CD4-positive, CD25-positive, alpha-beta regulatory T cell (primary cell): Measurements from ENCODE around the gene MISFA. TPM values are rescaled to one million over a fixed set of nuclear protein-coding genes. Genes with fewer than 3 reads are reported as not detected.
"Not testable (repeated sequence)": the region's sequence is repeated elsewhere in the genome, so short reads cannot be mapped to it uniquely, and the experiment has no call there.

Experiments used
- ATAC-seq, 2 donors: fragments of 150-1000 bp; cut with Tn5 transposase; one replicate each; pipeline ENCODE4 v1.10.0; 2021; ENCODE audit warnings: low read depth in 2 of 2, moderate number of reproducible peaks in 2 of 2, moderate library complexity in 1 of 2
- DNase-seq, 3 donors: peaks; one replicate each; pipeline versions ENCODE4 v3.0.0 to v3.0.0-alpha.2; 2012 to 2022; ENCODE audit warnings: mixed read lengths in 1 of 3
- H3K27ac ChIP-seq: one replicate; pipeline ENCODE4 v1.7.0; 2013; ENCODE audit warnings: mild to moderate bottlenecking, low read length; ENCODE audit not compliant: insufficient read depth, poor library complexity, severe bottlenecking
- H3K27me3 ChIP-seq: one replicate; pipeline ENCODE4 v1.7.0; 2013; ENCODE audit warnings: low read length; ENCODE audit not compliant: control insufficient read depth, insufficient read depth
- H3K36me3 ChIP-seq: one replicate; pipeline ENCODE4 v1.7.0; 2013; ENCODE audit warnings: mild to moderate bottlenecking, low read length, moderate library complexity; ENCODE audit not compliant: control insufficient read depth, insufficient read depth
- H3K4me1 ChIP-seq: 2 replicates; pipeline ENCODE4 v1.7.0; 2013; ENCODE audit warnings: mild to moderate bottlenecking, low read length; ENCODE audit not compliant: insufficient read depth, control insufficient read depth, poor library complexity, severe bottlenecking
- H3K4me3 ChIP-seq: one replicate; pipeline ENCODE4 v1.7.0; 2013; ENCODE audit warnings: low read depth, mild to moderate bottlenecking, low read length, moderate library complexity
- H3K9me3 ChIP-seq, 2 experiments: 1 replicate in 1 of 2; 2 replicates in 1 of 2; pipeline ENCODE4 v1.7.0; 2013; ENCODE audit warnings: low read length in 2 of 2, mild to moderate bottlenecking in 1 of 2, moderate library complexity in 1 of 2; ENCODE audit not compliant: control insufficient read depth in 2 of 2
- H3K27ac Mint-ChIP-seq, 3 donors: one replicate each; pipeline ENCODE4 v1.8.0; 2020 to 2022; ENCODE audit warnings: mild to moderate bottlenecking in 3 of 3, mixed read lengths in 3 of 3, moderate library complexity in 2 of 3
- H3K27me3 Mint-ChIP-seq: one replicate; pipeline ENCODE4 v1.8.0; 2022; ENCODE audit warnings: mild to moderate bottlenecking, mixed read lengths
- H3K36me3 Mint-ChIP-seq: one replicate; pipeline ENCODE4 v1.8.0; 2020; ENCODE audit warnings: mixed read lengths
- H3K4me1 Mint-ChIP-seq, 4 donors: one replicate each; pipeline ENCODE4 v1.8.0; 2020 to 2022; ENCODE audit warnings: mixed read lengths in 4 of 4, mild to moderate bottlenecking in 1 of 4
- H3K4me3 Mint-ChIP-seq, 4 donors: one replicate each; pipeline ENCODE4 v1.8.0; 2020 to 2022; ENCODE audit warnings: mild to moderate bottlenecking in 4 of 4, mixed read lengths in 4 of 4, moderate library complexity in 3 of 4
- H3K9me3 Mint-ChIP-seq, 7 donors: one replicate each; pipeline ENCODE4 v1.8.0; 2020 to 2022; ENCODE audit warnings: mixed read lengths in 7 of 7, mild to moderate bottlenecking in 3 of 7, moderate library complexity in 2 of 7
- polyA plus RNA-seq, 4 donors: library from polyadenylated mRNA; unstranded; fragments of 300-500 nt; fragmentation: Illumina TruSeq; gene quantifications; one replicate each; pipeline ENCODE4 v1.2.3, GENCODE V29; 2021
- total RNA-seq: library from RNA; stranded (reverse); gene quantifications from one replicate; pipeline ENCODE4 v1.2.3, GENCODE V29; 2022

The MISFA gene
- total and polyA plus RNA-seq, 5 donors from 2014 or later = 0.49 to 1.1 (median 0.75) TPM; not detected in 2

DNA sequence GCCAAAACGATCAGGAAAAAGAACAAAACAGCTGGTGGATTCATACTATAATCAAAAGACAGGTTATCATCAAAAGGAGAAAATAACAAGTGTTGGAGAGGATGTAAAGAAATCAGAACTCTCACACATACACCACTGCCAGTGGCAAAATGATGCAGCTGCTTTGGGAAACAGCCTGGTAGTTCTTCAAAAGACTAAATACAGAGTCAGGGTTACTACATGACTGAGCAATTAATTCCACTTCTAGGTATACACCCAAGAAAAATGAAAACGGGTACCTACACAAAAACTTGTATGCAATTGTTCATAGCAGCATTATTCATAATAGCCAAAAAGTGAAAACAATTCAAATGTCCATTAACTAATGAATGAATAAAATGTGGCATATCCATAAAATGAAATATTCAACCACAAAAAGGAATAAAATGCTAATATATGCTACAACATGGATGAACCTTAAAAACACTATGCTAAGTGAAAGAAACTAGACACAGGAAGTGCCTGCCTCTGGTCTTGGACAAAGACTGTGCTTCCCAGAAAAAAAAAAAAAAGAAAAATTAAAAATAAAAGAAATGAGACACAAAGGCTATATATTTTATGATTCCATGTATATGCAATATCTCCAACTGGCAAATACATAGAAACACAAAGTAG is 19.3 kb upstream of the MISFA start:
- Histone ChIP-seq H3K27me3 (no peaks in the 10 kb centered on the region), H3K27ac (peak overlapping the region; percentile 58), H3K4me1 (peaks cover 7% of the 10 kb centered on the region), H3K36me3 (no peaks in the 10 kb centered on the region), H3K9me3 (no peaks in the 10 kb centered on the region), H3K4me3 (no peak overlapping the region)
- DNase-seq (peak in 1 of 3 donors; percentile 21), ATAC-seq (no peak)
- H3K4me1 Mint-ChIP-seq = peaks cover 17 to 44% (median 19%) of the 10 kb centered on the region in 4 donors
- H3K36me3 Mint-ChIP-seq = peaks cover 15% of the 10 kb centered on the region
- no peaks in the 10 kb centered on the region for H3K27me3 Mint-ChIP-seq
- no peak overlapping the region for H3K4me3 Mint-ChIP-seq
- no peak overlapping the region for H3K27ac Mint-ChIP-seq
- H3K9me3 Mint-ChIP-seq = no peaks in the 10 kb centered on the region

DNA sequence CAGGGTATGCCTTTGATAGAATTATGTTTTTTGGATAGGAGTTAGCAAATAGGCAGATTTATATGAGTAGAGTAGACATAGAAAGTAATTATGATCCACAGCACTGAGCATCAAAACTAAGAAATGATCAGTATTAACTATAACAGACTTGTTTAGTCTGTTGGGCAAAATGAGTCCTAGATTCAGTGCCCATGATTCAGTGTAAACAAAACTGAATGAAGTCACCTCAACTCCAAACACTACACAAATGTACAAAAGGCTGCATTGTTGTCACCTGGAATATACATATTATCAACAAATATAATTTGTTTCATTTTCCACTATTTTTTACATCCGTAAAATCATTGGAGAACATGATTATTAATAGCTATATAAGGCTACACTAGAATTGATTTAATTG is 17.8 kb upstream of the MISFA start:
- no peaks in the 10 kb centered on the region for H3K27me3 Mint-ChIP-seq
- H3K27me3 ChIP-seq = no peaks in the 10 kb centered on the region
- H3K27ac ChIP-seq = no peak overlapping the region
- peak overlapping the region in 2 of 4 donors; percentile 7 to 15 for H3K4me3 Mint-ChIP-seq
- H3K9me3 Mint-ChIP-seq = no peaks in the 10 kb centered on the region
- H3K36me3 ChIP-seq = no peaks in the 10 kb centered on the region
- no peaks in the 10 kb centered on the region for H3K9me3 ChIP-seq
- no peak overlapping the region for H3K4me3 ChIP-seq
- DNase-seq = no peak
- H3K4me1 ChIP-seq = peaks cover 4% of the 10 kb centered on the region
- H3K27ac Mint-ChIP-seq = peak overlapping the region in 1 of 3 donors; percentile 5
- peaks cover 15 to 37% (median 17%) of the 10 kb centered on the region in 4 donors for H3K4me1 Mint-ChIP-seq
- no peak for ATAC-seq
- H3K36me3 Mint-ChIP-seq = peaks cover 11% of the 10 kb centered on the region

DNA sequence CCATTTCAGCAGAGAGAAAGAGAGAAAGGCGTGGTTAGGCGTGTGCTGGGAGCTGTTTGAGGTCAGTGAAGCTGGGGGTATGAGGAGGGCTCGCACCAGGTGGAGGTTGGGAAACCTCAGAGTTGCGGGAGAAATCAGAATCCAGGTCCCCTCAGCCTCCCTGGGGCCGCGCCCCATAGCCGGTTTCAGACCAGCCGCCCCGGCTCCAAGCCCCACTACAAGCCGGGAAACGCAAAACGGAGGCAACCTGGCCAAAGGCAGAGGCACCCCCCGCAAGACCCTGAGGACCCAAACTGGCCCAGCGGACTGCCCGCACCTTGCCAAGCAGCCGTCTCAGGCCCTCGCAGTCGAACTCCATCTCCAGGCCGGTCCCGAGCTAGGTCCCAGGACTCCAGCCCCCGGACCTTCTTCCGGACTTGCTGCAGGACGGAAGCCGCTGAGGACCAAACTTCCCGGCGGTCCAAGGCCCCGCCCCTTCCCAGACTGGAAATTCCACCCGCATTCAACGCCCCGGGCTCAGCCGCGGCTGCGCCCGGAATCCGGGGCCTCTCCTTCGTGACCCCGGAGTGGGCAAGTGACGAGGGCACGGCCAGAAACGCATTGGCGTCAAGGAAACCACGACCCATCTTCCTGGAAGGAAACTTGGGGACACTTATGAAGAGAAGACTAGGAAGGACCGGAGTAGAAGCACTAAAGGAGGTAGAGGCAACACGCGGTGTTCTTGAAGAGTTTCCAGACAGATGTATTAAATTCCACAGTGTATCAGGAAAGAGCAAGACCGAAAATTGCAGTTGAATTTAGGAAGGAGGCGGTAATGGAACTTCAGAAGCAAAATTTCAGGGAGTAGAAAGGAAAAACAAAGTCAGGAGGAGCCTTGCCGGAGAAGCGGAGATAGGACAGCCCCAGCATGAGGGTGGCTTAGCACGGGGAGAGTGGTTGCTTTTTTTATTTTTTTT is 11.0 kb upstream of the MISFA start, which contains the start of gene UEVLD:
TSS of gene UEVLD (minus strand) at position 438 of the 956 bp plus-strand sequence. CDS start at position 358, 80 bp downstream.
- Mint-ChIP-seq H3K4me3 (no peak within 1 kb of the TSS), H3K9me3 (no peaks in the 10 kb centered on the region), H3K27me3 (no peaks in the 10 kb centered on the region), H3K4me1 (peaks cover 0 to 15% (median 9%) of the 10 kb centered on the region in 4 donors), H3K27ac (no peak within 1 kb of the TSS), H3K36me3 (no peaks in the 10 kb centered on the region)
- peak within 1 kb of the TSS; percentile 97 for H3K4me3 ChIP-seq
- H3K27me3 ChIP-seq = no peaks in the 10 kb centered on the region
- peak within 1 kb of the TSS; percentile 88 for H3K27ac ChIP-seq
- H3K4me1 ChIP-seq = peaks cover 38% of the 10 kb centered on the region
- peak; percentile 23 to 58 (median 54) for DNase-seq
- H3K9me3 ChIP-seq = no peaks in the 10 kb centered on the region
- peak; percentile 19 to 20 for ATAC-seq
- no peaks in the 10 kb centered on the region for H3K36me3 ChIP-seq

GRCh38 chr11:18590571-18590970 is 9.0 kb upstream of the MISFA start:
- peak overlapping the region in 2 of 4 donors; percentile 12 to 52 for H3K4me3 Mint-ChIP-seq
- ATAC-seq (peak in 1 of 2 donors; percentile 11), DNase-seq (no peak)
- Histone ChIP-seq H3K9me3 (no peaks in the 10 kb centered on the region), H3K36me3 (no peaks in the 10 kb centered on the region), H3K4me1 (peaks cover 38% of the 10 kb centered on the region), H3K4me3 (no peak overlapping the region), H3K27ac (peak overlapping the region; percentile 88), H3K27me3 (no peaks in the 10 kb centered on the region)
- H3K4me1 Mint-ChIP-seq = peaks cover 0 to 14% (median 8%) of the 10 kb centered on the region in 4 donors
- no peaks in the 10 kb centered on the region for H3K9me3 Mint-ChIP-seq
- no peaks in the 10 kb centered on the region for H3K27me3 Mint-ChIP-seq
- no peaks in the 10 kb centered on the region for H3K36me3 Mint-ChIP-seq
- peak overlapping the region in 1 of 3 donors; percentile 53 for H3K27ac Mint-ChIP-seq

GRCh38 chr11:18594088-18594487 is 5.5 kb upstream of the MISFA start:
- not testable (repeated sequence) for H3K27me3 Mint-ChIP-seq, H3K4me3 Mint-ChIP-seq, H3K4me3 ChIP-seq, DNase-seq, H3K9me3 ChIP-seq, H3K9me3 Mint-ChIP-seq, H3K36me3 ChIP-seq, ATAC-seq, H3K27me3 ChIP-seq, H3K27ac ChIP-seq, H3K27ac Mint-ChIP-seq, H3K36me3 Mint-ChIP-seq
- H3K4me1 Mint-ChIP-seq = peaks cover 0 to 14% (median 8%) of the 10 kb centered on the region in 4 donors
- peaks cover 20% of the 10 kb centered on the region for H3K4me1 ChIP-seq

GRCh38 chr11:18594999-18595749 is 4.4 kb upstream of the MISFA start:
- Histone ChIP-seq H3K36me3 (no peaks in the 10 kb centered on the region), H3K27me3 (no peaks in the 10 kb centered on the region), H3K9me3 (no peaks in the 10 kb centered on the region), H3K4me1 (peaks cover 10% of the 10 kb centered on the region), H3K27ac (no peak overlapping the region), H3K4me3 (no peak overlapping the region)
- Mint-ChIP-seq H3K4me3 (no peak overlapping the region), H3K9me3 (no peaks in the 10 kb centered on the region), H3K27ac (no peak overlapping the region), H3K27me3 (no peaks in the 10 kb centered on the region), H3K4me1 (peaks cover 0 to 14% (median 7%) of the 10 kb centered on the region in 4 donors), H3K36me3 (no peaks in the 10 kb centered on the region)
- ATAC-seq (no peak), DNase-seq (no peak)

DNA sequence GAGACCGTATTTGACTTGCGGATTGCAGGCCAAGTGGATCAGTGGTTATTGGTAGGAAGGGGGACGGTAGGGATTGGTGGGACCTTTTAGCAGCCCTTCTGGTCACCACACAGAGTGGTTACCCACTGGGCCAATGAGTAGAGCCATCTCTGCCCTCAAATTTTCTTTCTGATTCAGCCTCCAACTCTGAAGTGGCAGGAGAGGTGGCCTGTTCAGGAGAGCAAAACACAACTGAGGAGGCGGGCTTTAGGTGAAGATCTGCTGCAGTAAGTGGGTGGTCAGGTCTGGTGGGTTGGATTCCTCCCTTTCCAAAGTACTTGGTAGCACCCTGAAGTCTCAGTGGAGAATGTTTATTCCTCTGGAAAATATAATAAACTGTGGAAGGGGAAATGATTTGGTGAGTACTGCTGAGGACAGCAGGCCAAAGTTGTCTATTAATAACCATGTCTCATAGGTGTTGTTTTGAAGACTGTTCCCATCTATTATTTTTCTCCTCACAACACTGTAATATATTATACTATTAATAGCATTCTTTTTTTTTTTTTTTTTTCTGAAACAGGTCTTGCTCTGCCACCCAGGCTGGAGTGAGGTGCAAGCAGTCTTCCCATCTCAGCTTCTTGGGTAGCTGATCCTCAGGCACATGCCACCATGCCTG is 1.5 kb downstream of the MISFA start:
- no peak overlapping the region for H3K27ac Mint-ChIP-seq
- Histone ChIP-seq H3K4me3 (no peak overlapping the region), H3K36me3 (peaks cover 2% of the 10 kb centered on the region), H3K9me3 (no peaks in the 10 kb centered on the region), H3K4me1 (no peaks in the 10 kb centered on the region), H3K27ac (no peak overlapping the region), H3K27me3 (no peaks in the 10 kb centered on the region)
- ATAC-seq (no peak), DNase-seq (no peak)
- H3K27me3 Mint-ChIP-seq = no peaks in the 10 kb centered on the region
- H3K9me3 Mint-ChIP-seq = no peaks in the 10 kb centered on the region
- no peaks in the 10 kb centered on the region for H3K4me1 Mint-ChIP-seq
- peaks cover 6% of the 10 kb centered on the region for H3K36me3 Mint-ChIP-seq
- H3K4me3 Mint-ChIP-seq = no peak overlapping the region
